ENCODE data around the gene SHE. TPM values are rescaled to one million over a fixed set of nuclear protein-coding genes. Genes with fewer than 3 reads are reported as not detected.
A peak's percentile ranks its signal among the peaks of the same experiment; 100 is the strongest.

SHE gene
- polyA plus RNA-seq, 1 experiment, result not detected

DNA sequence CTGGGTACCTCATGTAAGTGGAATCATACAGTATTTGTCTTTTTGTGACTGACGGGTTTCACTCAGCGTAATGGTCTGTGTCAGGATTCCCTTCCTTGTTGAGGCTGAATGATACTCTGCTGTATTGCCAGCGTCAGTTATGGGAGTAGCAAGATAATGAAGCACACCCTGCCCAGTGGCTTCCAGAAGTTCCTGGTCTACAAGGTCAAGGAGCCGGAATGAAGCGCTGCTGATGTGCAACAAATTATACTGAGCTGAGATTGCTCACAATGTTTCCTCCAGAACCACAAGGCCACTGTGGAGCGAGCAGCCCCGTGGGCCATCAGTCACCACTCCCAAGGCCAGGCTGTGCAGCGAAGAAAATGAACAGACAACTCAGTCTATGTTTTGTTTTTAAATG is 24.2 kb downstream of the SHE start:
- TF ChIP-seq, protein P1, sequence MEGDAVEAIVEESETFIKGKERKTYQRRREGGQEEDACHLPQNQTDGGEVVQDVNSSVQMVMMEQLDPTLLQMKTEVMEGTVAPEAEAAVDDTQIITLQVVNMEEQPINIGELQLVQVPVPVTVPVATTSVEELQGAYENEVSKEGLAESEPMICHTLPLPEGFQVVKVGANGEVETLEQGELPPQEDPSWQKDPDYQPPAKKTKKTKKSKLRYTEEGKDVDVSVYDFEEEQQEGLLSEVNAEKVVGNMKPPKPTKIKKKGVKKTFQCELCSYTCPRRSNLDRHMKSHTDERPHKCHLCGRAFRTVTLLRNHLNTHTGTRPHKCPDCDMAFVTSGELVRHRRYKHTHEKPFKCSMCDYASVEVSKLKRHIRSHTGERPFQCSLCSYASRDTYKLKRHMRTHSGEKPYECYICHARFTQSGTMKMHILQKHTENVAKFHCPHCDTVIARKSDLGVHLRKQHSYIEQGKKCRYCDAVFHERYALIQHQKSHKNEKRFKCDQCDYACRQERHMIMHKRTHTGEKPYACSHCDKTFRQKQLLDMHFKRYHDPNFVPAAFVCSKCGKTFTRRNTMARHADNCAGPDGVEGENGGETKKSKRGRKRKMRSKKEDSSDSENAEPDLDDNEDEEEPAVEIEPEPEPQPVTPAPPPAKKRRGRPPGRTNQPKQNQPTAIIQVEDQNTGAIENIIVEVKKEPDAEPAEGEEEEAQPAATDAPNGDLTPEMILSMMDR (IDR thresholded peaks at IDR 0.05; ENCODE audit: insufficient read depth, low read depth, low read length), result no peak
- Histone ChIP-seq H3K27me3 (ENCODE audit: control insufficient read depth, insufficient read depth, low read length) (no peaks in the 10 kb centered on the region), H3K36me3 (ENCODE audit: control insufficient read depth, insufficient read depth, low read length) (no peaks in the 10 kb centered on the region), H3K4me3 (ENCODE audit: low read depth, low read length) (no peak overlapping the region)
- no peak for DNase-seq (ENCODE audit: low read depth)
- ChIA-PET POLR2A (no interaction called here), CTCF (interaction anchor here (0.7 to 4.9 kb wide), 3 partner anchors 69 to 126 kb away, joined by 3 to 43 read pairs (median 16); no protein-coding TSS in a partner anchor)

DNA sequence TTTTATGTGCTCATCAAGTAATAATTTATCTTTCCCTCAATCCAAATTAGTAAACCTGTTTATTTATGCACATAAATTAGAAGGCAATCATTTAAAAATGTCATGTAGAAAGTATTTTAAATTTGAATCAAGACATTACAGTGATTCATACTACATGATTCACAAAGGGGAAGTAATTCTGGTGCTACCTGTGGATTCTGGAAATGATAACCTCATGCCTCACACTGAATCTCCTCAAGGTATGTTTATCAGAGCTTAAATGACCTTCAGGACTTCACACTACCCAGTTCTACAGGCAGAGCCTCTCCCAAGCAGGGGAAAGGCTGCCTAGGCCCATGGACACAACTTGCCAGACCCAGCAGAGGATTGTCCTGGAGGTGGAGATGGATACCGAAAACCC is 25.4 kb downstream of the SHE start:
- ChIA-PET POLR2A (no interaction called here), CTCF (interaction anchor here (1.0 kb wide), 1 partner anchor 471 kb away, joined by 3 read pairs; no protein-coding TSS in a partner anchor)
- no peaks in the 10 kb centered on the region for H3K27me3 ChIP-seq (ENCODE audit: control insufficient read depth, insufficient read depth, low read length)
- H3K36me3 ChIP-seq (ENCODE audit: control insufficient read depth, insufficient read depth, low read length), result no peaks in the 10 kb centered on the region
- DNase-seq (ENCODE audit: low read depth), result no peak
- H3K4me3 ChIP-seq (ENCODE audit: low read depth, low read length), result no peak overlapping the region
- TF ChIP-seq, protein P1 (IDR thresholded peaks at IDR 0.05; ENCODE audit: insufficient read depth, low read depth, low read length), result no peak

DNA sequence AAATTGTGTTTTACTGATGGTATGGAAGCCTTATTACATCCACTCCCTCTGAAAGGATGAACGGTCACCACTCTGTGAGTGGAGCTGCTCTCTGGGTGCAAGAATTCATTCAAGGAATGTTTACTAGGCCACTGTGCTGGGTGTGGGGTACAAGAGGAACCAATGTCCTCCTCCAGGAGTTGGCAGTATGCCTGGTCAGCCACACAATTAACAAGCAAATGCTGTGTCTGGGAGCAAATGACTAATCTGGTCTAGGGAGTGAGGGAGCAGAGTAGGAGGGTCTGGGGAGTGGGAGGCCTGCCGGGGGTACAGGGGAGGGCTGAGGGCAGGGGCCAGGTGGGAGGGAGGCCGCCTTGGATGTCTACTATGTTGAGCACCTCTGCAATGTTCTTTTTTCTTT is 27.4 kb downstream of the SHE start:
- peak; percentile 86 for DNase-seq (ENCODE audit: low read depth)
- ChIA-PET POLR2A (no interaction called here), CTCF (interaction anchor here (0.5 to 1.0 kb wide), 2 partner anchors 9 to 12 kb away, joined by 3 to 4 read pairs; no protein-coding TSS in a partner anchor)
- no peaks in the 10 kb centered on the region for H3K27me3 ChIP-seq (ENCODE audit: control insufficient read depth, insufficient read depth, low read length)
- no peak overlapping the region for H3K4me3 ChIP-seq (ENCODE audit: low read depth, low read length)
- TF ChIP-seq, protein P1 (IDR thresholded peaks at IDR 0.05; ENCODE audit: insufficient read depth, low read depth, low read length), result no peak
- no peaks in the 10 kb centered on the region for H3K36me3 ChIP-seq (ENCODE audit: control insufficient read depth, insufficient read depth, low read length)

DNA sequence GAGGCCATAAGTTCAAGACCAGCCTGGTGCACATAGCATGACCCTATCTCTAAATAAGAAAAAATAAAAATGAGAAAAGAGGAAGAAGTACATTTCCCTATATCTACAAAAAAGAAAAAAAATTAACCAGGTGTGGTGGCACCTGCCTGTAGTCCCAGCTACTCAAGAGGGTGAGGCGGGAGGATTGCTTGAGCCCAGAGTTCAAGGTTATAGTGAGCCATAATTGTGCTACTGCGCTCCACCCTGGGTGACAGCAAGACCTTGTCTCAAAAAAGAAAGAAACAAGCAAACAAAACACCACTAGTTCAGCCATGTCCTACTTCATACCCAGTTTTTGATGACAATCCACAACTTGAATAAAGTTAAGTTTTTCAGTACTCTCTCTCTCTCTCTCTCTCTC is 30.9 kb downstream of the SHE start:
- CTCF ChIA-PET, result interaction anchor here (1.0 to 1.2 kb wide), 3 partner anchors 8 to 136 kb away, joined by 3 to 5 read pairs (median 4); no protein-coding TSS in a partner anchor
- H3K4me3 ChIP-seq (ENCODE audit: low read depth, low read length), result no peak overlapping the region
- no peak for DNase-seq (ENCODE audit: low read depth)
- no peaks in the 10 kb centered on the region for H3K27me3 ChIP-seq (ENCODE audit: control insufficient read depth, insufficient read depth, low read length)
- POLR2A ChIA-PET, result no interaction called here
- TF ChIP-seq, protein P1 (IDR thresholded peaks at IDR 0.05; ENCODE audit: insufficient read depth, low read depth, low read length), result no peak
- no peaks in the 10 kb centered on the region for H3K36me3 ChIP-seq (ENCODE audit: control insufficient read depth, insufficient read depth, low read length)

DNA sequence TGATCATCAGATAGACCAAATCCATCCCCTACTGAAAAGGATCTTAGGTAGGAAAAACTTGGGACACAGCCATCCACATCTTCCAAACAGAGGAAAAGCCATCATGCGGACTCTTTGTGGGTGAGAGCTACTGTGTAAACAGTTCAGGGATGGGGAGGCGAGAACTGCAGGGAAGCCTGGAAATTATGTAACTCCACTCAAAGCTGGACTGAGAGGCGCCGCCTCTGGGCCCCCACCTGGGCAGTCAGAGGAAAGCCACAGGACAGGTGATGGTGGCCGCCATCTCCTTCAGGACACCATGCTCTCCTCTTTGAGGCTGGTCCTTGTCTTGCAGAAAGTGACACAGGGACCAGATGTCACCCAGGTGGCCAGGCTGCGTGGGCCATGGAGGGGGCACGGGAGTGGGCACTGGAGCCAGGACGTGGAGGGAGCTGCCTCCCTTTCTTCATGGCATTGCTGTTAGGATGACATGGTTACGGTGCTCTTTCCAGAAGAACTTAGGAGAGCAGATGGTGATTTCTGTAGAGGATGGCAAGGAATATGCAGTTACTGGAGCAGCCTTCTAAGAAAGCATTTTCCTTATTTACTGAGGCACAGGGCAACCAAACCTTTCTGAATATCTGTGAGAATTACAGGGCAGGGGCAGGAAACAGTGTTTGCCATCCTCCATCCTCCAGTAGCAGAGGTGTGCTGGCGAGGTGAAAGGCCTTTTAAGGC is 32.2 kb downstream of the SHE start:
- TF ChIP-seq, protein P1 (IDR thresholded peaks at IDR 0.05; ENCODE audit: insufficient read depth, low read depth, low read length), result no peak
- no peak for DNase-seq (ENCODE audit: low read depth)
- ChIA-PET POLR2A (no interaction called here), CTCF (no interaction called here)
- Histone ChIP-seq H3K27me3 (ENCODE audit: control insufficient read depth, insufficient read depth, low read length) (no peaks in the 10 kb centered on the region), H3K36me3 (ENCODE audit: control insufficient read depth, insufficient read depth, low read length) (0 out of 2 replicates have a peak, but pooled peaks cover 6% of the 10 kb centered on the region), H3K4me3 (ENCODE audit: low read depth, low read length) (no peak overlapping the region)
